HG02970 (cell line): ENCODE results near the gene CREBRF.
"Not testable (repeated sequence)": the region's sequence is repeated elsewhere in the genome, so short reads cannot be mapped to it uniquely, and the experiment has no call there.

Experiments
- ATAC-seq: cut with Tn5 transposase; IDR thresholded peaks from one replicate; pipeline ENCODE4 v1.9.1; 2021; ENCODE audit warnings: mild to moderate bottlenecking, moderate library complexity, moderate number of reproducible peaks; ENCODE audit not compliant: unreplicated experiment, low FRiP score

CREBRF gene, protein sequence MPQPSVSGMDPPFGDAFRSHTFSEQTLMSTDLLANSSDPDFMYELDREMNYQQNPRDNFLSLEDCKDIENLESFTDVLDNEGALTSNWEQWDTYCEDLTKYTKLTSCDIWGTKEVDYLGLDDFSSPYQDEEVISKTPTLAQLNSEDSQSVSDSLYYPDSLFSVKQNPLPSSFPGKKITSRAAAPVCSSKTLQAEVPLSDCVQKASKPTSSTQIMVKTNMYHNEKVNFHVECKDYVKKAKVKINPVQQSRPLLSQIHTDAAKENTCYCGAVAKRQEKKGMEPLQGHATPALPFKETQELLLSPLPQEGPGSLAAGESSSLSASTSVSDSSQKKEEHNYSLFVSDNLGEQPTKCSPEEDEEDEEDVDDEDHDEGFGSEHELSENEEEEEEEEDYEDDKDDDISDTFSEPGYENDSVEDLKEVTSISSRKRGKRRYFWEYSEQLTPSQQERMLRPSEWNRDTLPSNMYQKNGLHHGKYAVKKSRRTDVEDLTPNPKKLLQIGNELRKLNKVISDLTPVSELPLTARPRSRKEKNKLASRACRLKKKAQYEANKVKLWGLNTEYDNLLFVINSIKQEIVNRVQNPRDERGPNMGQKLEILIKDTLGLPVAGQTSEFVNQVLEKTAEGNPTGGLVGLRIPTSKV

DNA sequence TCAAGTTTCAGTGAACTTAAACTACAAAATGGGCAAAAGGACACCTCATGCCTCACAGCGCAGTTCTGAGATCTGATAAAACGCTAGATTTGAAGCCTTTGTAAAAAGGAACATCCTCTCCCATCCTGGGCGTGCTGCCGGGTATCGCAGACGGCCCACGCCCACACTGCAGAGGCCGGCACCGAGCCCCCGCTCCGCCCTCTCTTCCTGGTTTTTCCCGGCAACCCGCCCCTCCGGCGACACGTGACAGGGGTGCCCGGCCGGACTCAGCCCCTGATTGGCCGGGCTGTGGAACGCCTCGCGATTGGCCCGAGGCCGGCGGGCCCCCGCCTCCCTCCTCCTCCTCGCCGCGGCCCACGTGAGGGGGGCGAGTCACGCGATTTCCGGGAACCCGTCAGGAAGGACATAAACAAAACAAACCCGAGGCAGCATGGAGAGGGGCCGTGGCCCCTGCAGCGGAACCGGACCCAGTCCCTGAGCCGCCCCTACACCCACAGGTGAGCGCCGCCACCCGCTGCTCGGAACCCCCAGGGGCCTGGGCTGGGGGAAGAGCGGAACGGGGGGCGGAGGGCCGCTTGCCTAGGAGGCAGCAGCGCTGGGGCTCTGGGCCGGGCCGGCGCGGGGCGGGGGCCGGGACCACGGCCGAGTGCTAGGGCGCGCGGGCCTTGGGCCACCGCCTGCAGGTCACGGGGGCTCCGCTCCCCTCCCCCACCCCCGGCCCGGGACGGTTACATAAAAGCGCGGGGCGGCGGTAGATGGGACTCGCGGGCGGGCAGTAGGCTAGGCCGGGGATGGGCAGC, at the start of gene CREBRF:
Gene CREBRF, plus strand, starts transcription at position 370 of the 800 bp plus-strand sequence. CDS start 24,424 bp downstream, outside the sequence.
- ATAC-seq, result peak; percentile 70

DNA sequence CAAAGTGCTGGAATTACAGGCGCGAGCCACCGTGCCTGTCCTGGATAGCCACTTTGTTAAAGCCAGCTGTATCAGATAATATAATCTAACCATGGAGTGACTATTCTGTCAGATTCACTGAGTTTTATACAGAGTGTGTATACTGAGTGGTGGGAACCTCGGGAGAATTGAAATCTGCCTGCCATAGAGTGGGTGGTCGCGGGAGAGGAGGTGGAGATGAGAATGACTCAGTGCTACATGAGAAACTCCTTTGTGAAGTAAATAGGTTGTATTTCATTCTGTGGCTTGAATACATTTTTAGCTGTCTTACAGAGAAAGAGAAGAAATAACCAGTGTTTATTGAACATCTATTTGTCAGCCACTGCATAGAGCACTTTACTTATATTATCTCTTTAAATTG, 46.1 kb upstream of the CREBRF start:
- ATAC-seq, result no peak

DNA sequence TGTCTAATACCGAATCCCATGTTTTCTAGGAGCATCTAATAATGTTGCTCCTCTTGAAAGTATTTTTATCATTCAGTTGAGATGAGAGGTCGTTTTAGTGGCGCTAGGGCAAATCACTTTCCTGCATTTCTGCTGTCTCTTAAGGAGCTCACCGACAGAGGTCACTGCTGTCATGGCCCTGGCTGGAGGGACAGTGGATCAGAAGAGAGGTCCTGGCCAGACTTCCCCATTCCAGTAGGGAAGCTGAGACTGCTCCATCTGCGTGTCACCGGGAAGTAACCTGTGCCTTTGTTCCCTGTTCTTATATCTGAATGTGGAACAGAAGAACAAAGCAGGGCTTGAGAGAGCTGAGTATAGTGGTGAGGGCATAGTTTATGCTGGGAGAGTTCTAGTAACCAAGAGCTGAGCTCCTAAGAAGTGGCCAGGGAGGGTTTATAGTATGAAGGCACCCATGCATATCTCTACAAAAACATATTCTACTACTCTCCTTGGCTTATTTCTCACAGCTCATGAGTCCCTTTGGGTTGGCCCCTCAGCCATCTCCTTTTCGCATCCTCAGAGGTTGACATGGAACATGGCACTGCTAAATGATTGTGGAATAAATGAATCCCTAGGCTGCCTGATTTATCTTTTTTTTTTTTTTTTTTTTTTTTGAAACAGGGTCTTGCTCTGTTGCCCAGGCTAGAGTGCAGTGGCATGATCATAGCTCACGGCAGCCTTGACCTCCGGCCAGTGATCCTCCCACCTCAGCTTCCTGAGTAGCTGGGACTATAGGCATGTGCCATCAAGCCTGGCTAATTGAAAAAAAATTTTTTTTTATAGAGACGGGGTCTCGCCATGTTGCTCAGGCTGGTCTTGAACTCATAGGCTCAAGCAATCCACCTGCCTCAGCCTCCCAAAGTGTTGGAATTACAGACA, 45.3 kb upstream of the CREBRF start:
- no peak for ATAC-seq

DNA sequence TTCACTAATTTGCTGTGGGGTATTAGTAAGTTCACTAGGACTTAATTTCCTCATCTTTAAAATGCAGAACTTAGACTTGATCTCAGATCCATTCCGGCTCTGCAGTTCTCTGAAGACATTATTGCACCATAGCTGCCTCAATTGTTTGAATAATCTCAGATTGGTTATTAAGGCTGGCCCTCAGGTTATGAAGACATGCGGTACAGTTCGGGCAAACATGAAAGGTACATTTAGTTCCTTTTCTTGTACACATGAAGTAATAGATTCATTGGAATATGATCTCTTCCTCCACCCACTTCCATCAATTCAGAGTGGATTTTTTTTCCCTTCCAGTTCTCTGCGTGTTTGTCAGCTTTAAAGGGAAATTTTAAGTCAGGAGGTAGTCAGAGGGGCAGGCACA, 44.6 kb upstream of the CREBRF start:
- no peak for ATAC-seq

DNA sequence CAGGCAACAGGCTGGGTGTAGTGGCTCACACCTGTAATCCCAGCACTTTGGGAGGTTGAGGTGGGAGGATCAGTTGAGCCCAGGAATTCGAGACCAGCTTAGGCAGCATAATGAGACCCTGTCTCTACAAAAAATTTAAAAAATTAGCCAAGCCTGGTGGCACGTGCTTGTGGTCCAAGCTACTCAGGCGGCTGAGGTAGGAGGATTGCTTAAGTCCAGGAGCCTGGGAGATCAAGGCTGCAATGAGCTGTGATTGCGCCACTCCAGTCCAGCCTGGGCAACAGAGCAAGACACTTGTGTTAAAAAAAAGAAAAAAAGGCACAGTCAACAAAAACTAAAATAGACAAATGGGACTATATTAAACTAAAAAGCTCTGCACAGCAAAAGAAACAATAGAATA, 43.3 kb upstream of the CREBRF start:
- no peak for ATAC-seq

DNA sequence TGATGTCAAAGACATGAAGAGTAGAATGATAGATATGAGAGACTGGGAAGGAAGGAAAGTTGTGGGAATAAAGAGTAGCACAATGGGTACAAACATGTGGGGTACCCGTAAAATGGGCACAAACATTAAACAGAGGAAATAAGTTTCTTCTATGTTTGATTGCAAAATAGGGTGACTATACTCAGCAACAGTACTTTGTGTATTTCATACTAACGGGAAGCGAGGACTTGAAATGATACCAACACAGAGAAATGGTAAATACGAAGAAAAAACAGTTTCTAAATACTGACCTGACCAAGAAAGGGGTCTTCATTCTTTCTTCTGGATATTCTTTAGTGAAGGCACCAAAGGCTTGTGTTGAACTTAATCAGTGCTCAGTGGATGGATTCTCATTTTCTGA, 41.5 kb upstream of the CREBRF start:
- ATAC-seq, result no peak

DNA sequence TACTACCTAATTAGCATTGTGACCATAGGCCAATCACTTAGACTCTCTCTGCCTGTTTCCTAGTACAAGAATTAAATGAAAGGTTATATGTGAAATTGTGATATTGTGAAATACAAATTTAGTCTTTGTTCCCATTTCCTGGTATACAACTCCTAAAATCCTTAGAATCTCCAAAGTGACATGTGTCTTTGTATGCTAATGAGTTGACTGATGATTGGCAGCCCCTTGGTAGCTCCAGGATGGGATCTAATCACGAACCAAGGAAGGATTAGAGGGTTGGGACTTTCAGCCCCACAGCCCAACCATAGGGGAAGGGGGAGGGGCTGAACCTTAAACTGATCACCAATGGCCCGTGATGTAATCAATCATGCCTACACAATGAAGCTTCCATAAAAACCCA, 41.0 kb upstream of the CREBRF start:
- ATAC-seq, result no peak

DNA sequence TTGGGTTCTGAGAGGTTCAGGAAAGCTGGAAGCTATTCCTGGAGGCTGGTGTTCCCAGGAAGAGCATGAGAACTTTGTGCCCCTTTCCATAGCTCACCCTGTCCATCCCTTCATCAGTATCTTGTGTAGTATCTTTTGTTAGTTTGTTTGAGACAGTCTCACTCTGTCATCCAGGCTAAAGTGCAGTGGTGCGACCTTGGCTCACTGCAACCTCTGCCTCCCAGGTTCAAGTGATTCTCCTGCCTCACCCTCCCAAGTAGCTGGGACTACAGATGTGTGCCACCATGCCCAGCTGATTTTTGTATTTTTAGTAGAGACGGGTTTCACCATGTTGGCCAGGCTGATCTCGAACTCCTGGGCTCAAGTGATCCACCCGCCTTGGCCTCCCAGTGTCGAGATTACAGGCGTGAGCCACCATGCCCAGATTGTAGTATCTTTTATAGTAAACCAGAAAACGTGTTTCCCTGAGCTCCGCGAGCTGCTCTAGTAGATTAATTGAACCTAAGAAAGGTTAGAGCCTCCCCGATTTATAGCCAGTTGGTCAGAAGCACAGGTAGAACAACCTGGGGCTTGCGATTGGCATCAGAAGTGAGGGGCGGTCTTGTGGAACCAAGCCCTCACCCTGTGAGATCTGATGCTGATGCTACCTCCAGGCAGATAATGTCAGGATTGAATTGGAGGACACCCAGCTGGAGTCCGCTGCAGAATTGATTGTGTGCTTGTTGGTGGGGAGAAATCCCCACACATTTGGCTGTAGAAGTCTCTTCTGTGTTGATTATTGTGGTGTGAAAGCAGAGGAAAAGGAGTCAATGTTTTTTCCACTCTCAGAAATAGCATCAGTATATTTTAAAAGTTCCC, 40.3 kb upstream of the CREBRF start:
- no peak for ATAC-seq

DNA sequence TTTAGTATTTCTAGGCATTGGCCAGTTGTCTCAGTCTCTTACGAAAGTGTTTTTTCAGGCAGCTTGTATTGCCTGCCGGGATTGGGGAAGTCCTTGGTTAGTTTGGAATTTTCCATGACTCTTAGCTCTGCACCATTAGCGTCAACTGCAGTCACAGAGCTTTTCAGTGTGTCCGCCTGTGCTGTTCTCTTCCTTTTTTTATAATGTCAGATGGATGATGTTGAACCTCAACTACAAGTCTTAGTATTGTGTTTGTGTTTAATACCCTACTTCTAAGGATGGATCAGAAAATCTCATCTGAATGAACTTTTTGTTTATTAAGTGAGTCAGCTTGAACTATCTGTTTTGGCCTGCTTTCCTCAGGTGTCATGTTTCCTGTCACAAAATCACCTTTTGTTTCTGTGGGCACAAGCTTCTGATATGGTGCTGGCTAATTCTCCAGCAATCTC, 39.5 kb upstream of the CREBRF start:
- no peak for ATAC-seq

DNA sequence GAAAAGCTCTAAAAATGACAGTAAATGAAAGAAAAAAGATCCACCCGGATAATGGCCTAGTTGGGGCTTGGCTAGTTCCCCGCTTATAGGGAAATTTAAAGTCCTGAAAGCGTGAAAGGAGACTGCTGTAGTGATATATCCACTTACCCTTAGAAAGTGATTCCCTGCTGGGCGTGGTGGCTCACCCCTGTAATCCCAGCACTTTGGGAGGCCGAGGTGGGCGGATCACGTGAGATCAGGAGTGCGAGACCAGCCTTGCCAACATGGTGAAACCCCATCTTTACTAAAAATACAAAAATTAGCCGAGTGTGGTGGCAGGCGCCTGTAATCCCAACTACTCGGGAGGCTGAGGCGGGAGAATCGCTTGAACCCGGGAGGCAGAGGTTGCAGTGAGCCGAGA, 39.1 kb upstream of the CREBRF start:
- ATAC-seq, result not testable (repeated sequence)

DNA sequence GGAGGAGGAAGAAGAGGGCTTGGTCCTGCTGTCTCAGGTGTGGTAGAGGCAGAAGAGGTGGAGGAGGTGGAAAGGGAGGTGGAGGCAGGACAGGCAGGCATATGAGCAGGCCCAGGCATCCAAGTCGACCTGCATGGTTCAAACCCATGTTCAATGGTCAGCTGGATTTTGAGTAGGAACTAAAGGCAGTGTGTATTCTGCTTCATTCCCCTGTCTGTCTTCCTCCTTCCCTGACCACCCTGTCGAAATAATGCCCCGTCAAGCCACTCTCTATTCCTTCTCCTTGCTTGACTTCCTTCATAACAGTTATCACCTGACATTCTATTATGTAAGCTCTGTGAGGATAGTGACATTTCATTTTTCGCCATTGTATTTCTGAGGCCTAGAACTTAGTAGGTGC, 37.8 kb upstream of the CREBRF start:
- no peak for ATAC-seq

DNA sequence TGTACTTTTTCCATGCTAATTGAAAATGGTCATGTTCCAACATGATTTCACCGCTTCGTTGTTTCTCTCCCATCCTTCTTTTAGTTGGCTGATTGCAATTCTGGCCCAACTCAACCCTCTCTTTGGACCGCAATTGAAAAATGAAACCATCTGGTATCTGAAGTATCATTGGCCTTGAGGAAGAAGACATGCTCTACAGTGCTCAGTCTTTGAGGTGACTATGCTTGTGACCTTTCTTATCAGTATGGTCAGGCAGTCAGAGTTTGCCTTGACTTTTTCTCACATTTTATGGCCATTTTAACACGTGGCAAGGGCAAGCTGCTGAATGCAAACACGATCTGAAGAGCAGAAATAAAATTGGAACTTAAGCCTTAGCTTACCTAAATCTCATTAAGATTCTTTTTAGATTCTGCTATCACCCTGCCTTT, 36.0 kb upstream of the CREBRF start:
- no peak for ATAC-seq

DNA sequence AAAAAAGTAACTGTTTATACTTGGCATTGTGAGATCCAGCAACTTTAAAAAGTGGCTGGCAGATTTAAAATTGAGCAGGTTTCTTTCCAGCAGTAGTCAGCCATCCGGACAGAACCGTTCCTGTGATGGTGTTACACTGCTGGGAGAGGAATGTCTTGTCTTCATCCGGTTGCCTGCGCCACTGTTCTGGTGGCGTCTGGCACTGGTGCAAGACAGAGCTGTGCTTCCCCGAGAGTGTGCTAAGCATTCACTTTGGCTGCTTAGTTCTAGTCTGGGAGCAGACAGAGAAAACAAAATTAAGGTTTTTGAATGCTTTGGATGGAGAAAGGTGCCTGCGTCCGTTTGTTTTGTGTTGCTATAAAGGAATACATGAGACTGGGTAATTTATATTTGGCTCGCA, 35.5 kb upstream of the CREBRF start:
- no peak for ATAC-seq

DNA sequence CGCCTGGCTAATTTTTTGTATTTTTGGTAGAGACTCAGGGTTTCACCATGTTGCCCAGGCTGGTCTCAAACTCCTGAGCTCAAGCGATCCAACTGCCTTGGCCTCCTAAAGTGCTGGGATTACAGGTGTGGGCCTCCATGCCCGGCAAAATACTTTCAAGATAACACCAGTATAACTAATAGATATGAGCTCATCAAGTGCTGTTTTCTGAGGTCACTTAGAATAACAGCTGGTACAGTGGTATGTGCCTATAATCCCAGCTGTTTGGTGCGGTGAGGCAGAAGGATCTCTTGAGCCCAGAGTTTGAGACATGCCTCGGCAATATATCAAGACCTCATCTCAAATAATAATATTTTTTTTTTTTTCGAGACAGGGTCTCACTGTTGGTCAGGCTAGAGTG, 30.5 kb upstream of the CREBRF start:
- ATAC-seq, result no peak

DNA sequence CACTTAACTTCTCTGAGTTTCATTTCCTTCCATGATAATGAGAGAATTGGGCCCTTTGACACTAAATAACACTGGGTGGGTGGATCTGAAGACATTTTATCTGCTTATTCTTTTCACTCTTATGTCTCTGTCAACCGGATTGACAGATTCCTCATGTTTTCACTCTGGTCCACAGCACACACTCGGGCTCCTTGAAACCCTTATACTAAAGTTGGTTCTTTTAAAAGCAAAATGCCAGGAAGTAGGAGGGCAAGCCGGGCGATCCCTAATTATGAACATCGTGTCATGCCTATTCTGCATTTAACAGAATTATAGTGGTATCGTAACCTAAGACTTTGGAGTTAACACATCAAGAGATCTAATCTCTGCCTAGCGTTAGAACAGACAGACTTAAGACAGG, 28.2 kb upstream of the CREBRF start:
- no peak for ATAC-seq

DNA sequence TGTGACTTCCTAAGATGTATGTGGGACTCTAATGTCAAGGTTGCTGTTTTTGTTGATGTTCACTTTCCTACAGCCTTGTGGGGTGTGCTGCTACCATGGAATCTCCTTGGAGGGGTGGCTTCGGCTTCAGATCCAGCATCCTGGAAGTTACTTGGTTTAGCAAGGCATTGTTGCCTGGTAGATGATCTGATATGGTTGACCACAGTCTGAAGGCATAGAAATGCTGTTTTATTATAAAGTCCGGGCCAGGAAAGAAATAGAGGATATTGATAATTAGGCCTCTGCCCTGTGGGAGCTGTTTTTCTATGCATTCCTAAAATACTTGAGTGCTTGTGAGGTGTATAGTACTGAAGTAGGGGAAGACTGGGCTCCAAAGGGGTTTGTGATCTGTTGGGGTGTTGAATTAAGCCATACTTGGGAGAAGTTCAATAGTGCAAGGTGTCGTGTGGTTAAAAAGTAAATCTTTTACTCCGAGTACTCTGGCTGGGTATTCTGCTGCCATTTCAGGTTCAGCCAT, 27.3 kb upstream of the CREBRF start:
- ATAC-seq, result no peak

DNA sequence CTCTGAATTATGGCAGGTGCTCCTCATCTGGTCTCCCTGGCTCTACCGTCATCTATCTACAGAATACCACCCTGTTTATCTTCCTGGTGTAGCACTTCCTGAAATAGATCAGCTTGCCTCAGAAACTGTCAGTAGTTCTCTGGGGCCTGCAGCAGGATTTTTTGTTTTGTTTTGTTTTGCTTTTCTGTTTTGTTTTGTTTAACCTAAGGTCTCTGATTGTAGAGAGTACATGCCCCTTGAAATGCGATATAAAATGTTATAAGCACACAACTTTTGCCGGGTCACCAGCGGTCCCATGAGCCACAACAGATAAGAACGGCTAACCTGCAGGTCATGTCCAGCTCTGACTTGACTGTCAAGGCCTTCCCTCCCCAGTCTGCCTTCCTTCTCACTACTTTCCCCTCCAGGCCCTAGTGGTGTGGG, 26.6 kb upstream of the CREBRF start:
- ATAC-seq, result no peak

DNA sequence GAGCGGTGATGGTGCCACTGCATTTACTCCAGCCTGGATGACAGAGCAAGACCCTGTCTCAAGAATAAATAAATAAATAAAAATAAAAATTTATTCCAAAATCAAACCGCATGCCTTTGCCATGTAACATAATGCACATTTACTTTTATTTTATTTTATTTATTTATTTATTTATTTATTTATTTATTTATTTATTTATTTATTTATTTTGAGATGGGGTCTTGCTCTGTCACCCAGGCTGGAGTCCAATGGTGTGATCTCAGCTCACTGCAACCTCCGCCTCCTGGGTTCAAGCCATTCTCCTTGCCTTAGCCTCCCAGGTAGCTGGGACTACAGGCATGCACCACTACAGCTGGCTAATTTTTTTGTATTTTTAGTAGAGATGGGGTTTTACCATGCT, 24.1 kb upstream of the CREBRF start:
- not testable (repeated sequence) for ATAC-seq

DNA sequence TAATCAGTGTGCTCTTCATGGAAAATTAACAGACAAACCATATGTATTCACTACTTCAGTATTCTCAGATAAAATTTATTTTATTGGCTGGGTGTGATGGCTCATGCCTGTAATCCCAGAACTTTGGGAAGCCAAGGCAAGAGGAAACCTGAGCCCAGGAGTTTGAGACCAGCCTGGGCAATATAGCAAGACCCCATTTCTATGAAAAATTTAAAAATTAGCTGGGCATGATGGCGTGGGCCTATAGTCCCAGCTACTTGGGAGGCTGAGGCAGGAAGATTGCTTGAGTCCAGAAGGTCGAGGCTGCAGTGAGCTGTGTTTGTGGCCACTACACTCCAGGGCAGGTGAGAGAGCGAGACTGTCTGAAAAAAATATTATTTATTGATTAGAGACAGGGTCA, 23.4 kb upstream of the CREBRF start:
- no peak for ATAC-seq
